HepG2 (cell line): ENCODE data around the gene KDM4E. TPM values are rescaled to one million over a fixed set of nuclear protein-coding genes. Genes with fewer than 3 reads are reported as not detected.
A peak's percentile ranks its signal among the peaks of the same experiment; 100 is the strongest.

ENCODE experiments used
- DR1 ChIP-seq: sonication (generic); formaldehyde crosslinking; IDR thresholded peaks from 2 replicates; pipeline ENCODE4 v1.8.0; 2021; ENCODE audit warnings: mild to moderate bottlenecking, missing genetic modification reagents, inconsistent platforms
- ESRRA ChIP-seq: sonication (generic); formaldehyde crosslinking; IDR thresholded peaks from 2 replicates; pipeline ENCODE4 v1.5.1; 2020; ENCODE audit warnings: mild to moderate bottlenecking, low read depth, missing genetic modification reagents
- MAZ ChIP-seq, 2 experiments: sonication (generic) in 1 of 2; formaldehyde crosslinking in 1 of 2; IDR thresholded peaks; 2 replicates each; pipeline versions ENCODE4 v1.5.0 to v1.6.1; 2012 to 2020; ENCODE audit warnings: low read depth in 2 of 2, mild to moderate bottlenecking in 2 of 2, borderline replicate concordance in 1 of 2, improper control_type of control experiment in 1 of 2, low read length in 1 of 2, missing genetic modification reagents in 1 of 2, moderate library complexity in 1 of 2
- RFX3 ChIP-seq: IDR thresholded peaks from 2 replicates; pipeline ENCODE4 v1.6.1; 2016; ENCODE audit warnings: missing biosample characterization, missing genetic modification reagents
- SNAPC5 ChIP-seq: sonication (generic); formaldehyde crosslinking; IDR thresholded peaks from 2 replicates; pipeline ENCODE4 v1.8.1; 2023; ENCODE audit warnings: mild to moderate bottlenecking, missing genetic modification reagents, borderline replicate concordance
- ZNF280D ChIP-seq: sonication (generic); formaldehyde crosslinking; IDR thresholded peaks from 2 replicates; pipeline ENCODE4 v1.5.1; 2020; ENCODE audit warnings: mild to moderate bottlenecking, missing genetic modification reagents
- ZNF30 ChIP-seq: sonication (generic); formaldehyde crosslinking; IDR thresholded peaks from 2 replicates; pipeline ENCODE4 v1.5.0; 2020; ENCODE audit warnings: mild to moderate bottlenecking, missing genetic modification reagents
- ZNF317 ChIP-seq: sonication (generic); formaldehyde crosslinking; IDR thresholded peaks from 2 replicates; pipeline ENCODE4 v1.5.0; 2020; ENCODE audit warnings: mild to moderate bottlenecking, missing genetic modification reagents
- ZNF331 ChIP-seq: sonication (generic); formaldehyde crosslinking; IDR thresholded peaks from 2 replicates; pipeline ENCODE4 v1.4.0; 2020; ENCODE audit warnings: missing genetic modification reagents
- ZNF367 ChIP-seq: sonication (generic); formaldehyde crosslinking; IDR thresholded peaks from 2 replicates; pipeline ENCODE4 v1.4.0; 2020; ENCODE audit warnings: missing genetic modification reagents, borderline replicate concordance
- ZNF570 ChIP-seq: sonication (generic); formaldehyde crosslinking; IDR thresholded peaks from 2 replicates; pipeline ENCODE4 v1.4.0; 2020; ENCODE audit warnings: mild to moderate bottlenecking, missing genetic modification reagents, borderline replicate concordance
- ZNF609 ChIP-seq: sonication (generic); formaldehyde crosslinking; IDR thresholded peaks from 2 replicates; pipeline ENCODE4 v1.4.0; 2020; ENCODE audit warnings: mild to moderate bottlenecking, missing genetic modification reagents, borderline replicate concordance
- ZNF616 ChIP-seq: sonication (generic); formaldehyde crosslinking; IDR thresholded peaks from 2 replicates; pipeline ENCODE4 v1.5.0; 2020; ENCODE audit warnings: low read depth, mild to moderate bottlenecking, missing genetic modification reagents
- ZNF772 ChIP-seq: sonication (generic); formaldehyde crosslinking; IDR thresholded peaks from 2 replicates; pipeline ENCODE4 v1.5.0; 2020; ENCODE audit warnings: mild to moderate bottlenecking, missing genetic modification reagents
- ZNF891 ChIP-seq: sonication (generic); formaldehyde crosslinking; IDR thresholded peaks from 2 replicates; pipeline ENCODE4 v1.5.0; 2020; ENCODE audit warnings: mild to moderate bottlenecking, missing genetic modification reagents
- polyA plus RNA-seq, 8 experiments: library from polyadenylated mRNA; depleted of rRNA in 3 of 8; stranded (reverse) in 7 of 8; unstranded in 1 of 8; fragments of >200 nt; fragmentation: Illumina TruSeq in 4 of 8; extraction: Trizol in 4 of 8; gene quantifications; 2 replicates each; pipeline versions ENCODE4 v1.2.1 to v1.2.3, GENCODE V29; 2011 to 2016; ENCODE audit warnings: low read depth in 4 of 8, missing spikeins in 1 of 8, mixed read lengths in 1 of 8; ENCODE audit not compliant: insufficient read depth in 1 of 8
- total RNA-seq, 5 experiments: library from RNA; depleted of rRNA; stranded (reverse); fragments of >200 nt; fragmentation: Illumina TruSeq; extraction: Trizol; gene quantifications; 2 replicates each; pipeline ENCODE4 v1.2.3, GENCODE V29; 2016; ENCODE audit warnings: low read depth in 1 of 5
- TF ChIP-seq, protein P1 (sequence below): sonication (generic); formaldehyde crosslinking; IDR thresholded peaks from 2 replicates; pipeline ENCODE4 v1.9.0; 2022; ENCODE audit warnings: missing genetic modification reagents, mild to moderate bottlenecking, borderline replicate concordance

KDM4E gene
- total and polyA plus RNA-seq, 2 of the 13 experiments (the other 11 are each of a cell fraction or from before 2014, with no cell fraction given) = not detected

DNA sequence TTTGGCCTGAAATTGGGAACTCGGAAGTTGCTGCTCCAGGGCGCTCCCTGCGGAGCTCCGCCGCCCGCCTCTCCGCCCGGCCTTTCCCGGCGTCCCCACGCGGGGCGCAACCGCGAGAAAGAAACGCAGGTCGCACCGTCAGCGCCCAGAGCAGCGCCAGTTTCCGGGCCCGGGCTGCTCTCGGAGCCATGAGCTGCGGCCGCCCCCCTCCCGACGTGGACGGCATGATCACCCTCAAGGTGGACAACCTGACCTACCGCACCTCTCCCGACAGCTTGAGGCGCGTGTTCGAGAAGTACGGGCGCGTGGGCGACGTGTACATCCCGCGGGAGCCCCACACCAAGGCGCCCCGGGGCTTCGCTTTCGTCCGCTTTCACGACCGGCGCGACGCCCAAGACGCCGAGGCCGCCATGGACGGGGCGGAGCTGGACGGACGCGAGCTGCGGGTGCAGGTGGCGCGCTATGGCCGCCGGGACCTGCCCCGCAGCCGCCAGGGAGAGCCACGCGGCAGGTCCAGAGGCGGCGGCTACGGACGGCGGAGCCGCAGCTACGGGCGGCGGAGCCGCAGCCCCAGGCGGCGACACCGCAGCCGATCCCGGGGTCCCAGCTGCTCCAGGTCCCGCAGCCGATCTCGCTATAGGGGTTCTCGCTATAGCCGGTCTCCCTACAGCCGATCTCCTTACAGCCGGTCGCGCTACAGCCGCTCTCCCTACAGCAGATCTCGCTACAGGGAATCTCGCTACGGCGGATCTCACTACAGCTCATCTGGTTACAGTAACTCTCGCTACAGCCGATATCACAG lies 42.2 kb downstream of the KDM4E start (continued):
- TF ChIP-seq ESRRA (0 out of 2 replicates have a peak, but pooled peaks have one; percentile 32), ZNF317 (0 out of 2 replicates have a peak, but pooled peaks have one; percentile 67), ZNF30 (no peak), SNAPC5 (no peak; the same call in 1 of the 2 replicates), ZNF280D (no peak; the same call in 1 of the 2 replicates), ZNF891 (peak; percentile 59; the same call in 1 of the 2 replicates), MAZ (IDR thresholded peaks at IDR 0.05; ENCODE audit: borderline replicate concordance, low read depth, low read length) (no peak), MAZ (CRISPR knock-in tag; IDR thresholded peaks at IDR 0.05; ENCODE audit: low read depth) (peak; percentile 61), RFX3 (CRISPR knock-in tag) (no peak), ZNF331 (CRISPR knock-in tag) (no peak), DR1 (peak; percentile 64), ZNF616 (CRISPR knock-in tag) (0 out of 2 replicates have a peak, but pooled peaks have one; percentile 16), ZNF570 (no peak), ZNF367 (CRISPR knock-in tag) (no peak), ZNF609 (no peak), ZNF772 (CRISPR knock-in tag) (peak; percentile 23)
- TF ChIP-seq, protein P1, sequence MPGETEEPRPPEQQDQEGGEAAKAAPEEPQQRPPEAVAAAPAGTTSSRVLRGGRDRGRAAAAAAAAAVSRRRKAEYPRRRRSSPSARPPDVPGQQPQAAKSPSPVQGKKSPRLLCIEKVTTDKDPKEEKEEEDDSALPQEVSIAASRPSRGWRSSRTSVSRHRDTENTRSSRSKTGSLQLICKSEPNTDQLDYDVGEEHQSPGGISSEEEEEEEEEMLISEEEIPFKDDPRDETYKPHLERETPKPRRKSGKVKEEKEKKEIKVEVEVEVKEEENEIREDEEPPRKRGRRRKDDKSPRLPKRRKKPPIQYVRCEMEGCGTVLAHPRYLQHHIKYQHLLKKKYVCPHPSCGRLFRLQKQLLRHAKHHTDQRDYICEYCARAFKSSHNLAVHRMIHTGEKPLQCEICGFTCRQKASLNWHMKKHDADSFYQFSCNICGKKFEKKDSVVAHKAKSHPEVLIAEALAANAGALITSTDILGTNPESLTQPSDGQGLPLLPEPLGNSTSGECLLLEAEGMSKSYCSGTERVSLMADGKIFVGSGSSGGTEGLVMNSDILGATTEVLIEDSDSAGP (CRISPR knock-in tag) = peak; percentile 64; the same call in 1 of the 2 replicates
